GM12872 (cell line): ENCODE measurements around the gene DCLRE1B.

ENCODE experiments used
- TF ChIP-seq, protein P1 (sequence below): IDR thresholded peaks from 3 replicates; pipeline ENCODE4 v1.5.1; 2011; ENCODE audit warnings: low read depth, mild to moderate bottlenecking, low read length, moderate library complexity; ENCODE audit not compliant: insufficient read depth

Gene DCLRE1B

GRCh38 chr1:113938192-113938591, 33.1 kb downstream of the DCLRE1B start:
- TF ChIP-seq, protein P1, sequence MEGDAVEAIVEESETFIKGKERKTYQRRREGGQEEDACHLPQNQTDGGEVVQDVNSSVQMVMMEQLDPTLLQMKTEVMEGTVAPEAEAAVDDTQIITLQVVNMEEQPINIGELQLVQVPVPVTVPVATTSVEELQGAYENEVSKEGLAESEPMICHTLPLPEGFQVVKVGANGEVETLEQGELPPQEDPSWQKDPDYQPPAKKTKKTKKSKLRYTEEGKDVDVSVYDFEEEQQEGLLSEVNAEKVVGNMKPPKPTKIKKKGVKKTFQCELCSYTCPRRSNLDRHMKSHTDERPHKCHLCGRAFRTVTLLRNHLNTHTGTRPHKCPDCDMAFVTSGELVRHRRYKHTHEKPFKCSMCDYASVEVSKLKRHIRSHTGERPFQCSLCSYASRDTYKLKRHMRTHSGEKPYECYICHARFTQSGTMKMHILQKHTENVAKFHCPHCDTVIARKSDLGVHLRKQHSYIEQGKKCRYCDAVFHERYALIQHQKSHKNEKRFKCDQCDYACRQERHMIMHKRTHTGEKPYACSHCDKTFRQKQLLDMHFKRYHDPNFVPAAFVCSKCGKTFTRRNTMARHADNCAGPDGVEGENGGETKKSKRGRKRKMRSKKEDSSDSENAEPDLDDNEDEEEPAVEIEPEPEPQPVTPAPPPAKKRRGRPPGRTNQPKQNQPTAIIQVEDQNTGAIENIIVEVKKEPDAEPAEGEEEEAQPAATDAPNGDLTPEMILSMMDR = no peak

DNA sequence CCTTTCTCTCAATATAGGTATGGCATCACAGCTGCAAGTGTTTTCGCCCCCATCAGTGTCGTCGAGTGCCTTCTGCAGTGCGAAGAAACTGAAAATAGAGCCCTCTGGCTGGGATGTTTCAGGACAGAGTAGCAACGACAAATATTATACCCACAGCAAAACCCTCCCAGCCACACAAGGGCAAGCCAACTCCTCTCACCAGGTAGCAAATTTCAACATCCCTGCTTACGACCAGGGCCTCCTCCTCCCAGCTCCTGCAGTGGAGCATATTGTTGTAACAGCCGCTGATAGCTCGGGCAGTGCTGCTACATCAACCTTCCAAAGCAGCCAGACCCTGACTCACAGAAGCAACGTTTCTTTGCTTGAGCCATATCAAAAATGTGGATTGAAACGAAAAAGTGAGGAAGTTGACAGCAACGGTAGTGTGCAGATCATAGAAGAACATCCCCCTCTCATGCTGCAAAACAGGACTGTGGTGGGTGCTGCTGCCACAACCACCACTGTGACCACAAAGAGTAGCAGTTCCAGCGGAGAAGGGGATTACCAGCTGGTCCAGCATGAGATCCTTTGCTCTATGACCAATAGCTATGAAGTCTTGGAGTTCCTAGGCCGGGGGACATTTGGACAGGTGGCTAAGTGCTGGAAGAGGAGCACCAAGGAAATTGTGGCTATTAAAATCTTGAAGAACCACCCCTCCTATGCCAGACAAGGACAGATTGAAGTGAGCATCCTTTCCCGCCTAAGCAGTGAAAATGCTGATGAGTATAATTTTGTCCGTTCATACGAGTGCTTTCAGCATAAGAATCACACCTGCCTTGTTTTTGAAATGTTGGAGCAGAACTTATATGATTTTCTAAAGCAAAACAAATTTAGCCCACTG, 35.5 kb downstream of the DCLRE1B start:
- TF ChIP-seq, protein P1 = no peak

GRCh38 chr1:113941245-113941559, 36.1 kb downstream of the DCLRE1B start:
- TF ChIP-seq, protein P1 = no peak

DNA sequence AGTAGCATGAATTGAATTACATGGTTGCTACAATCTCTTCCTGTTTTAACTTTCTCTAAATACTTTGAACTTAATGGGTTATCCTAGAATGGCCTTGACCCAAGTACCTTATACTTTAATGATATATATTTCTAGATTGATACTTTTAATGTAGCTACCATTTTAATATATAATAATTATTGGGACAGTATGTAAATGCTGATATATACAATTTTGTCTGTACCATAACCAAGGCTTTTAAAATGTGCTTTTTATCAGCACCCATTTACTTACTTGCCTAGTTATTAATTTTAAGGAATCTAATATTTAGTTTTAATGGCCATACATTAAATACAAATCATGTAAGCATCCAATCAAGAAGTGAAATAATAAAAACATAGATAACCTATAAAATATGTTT, 37.4 kb downstream of the DCLRE1B start:
- TF ChIP-seq, protein P1 = no peak

DNA sequence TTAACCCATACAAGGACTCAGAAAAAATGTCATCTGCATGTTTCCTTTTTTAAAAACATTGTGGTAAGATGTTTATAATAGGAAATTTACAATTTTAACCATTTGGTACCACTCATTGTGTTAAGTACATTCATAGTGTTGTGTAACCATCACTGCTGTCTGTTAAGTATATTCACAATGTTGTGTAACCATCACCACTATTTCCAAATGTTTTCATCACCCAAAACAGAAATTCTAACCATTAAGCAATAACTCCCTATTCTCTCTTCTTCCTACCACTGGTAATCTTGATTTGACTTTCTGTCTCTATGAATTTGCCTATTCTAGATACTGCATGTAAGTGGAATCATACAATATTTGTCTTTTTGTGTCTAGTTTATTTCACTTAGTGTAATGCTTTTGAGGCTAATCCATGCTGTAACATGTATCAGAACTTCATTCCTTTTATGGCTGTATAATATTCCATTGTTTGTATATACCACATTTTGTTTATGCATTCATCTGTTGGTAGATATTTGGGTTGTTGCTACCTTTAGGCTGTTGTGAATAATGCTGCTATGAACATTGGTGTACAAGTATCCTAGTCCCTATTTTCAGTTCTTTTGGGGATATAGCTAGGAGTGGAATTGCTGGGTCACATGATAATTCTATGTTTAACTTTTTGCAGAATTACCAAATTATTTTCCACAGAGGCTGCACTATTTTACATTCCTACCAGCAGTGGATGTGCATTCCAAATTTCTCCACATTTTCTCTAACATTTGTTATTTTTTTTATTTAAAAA, 38.1 kb downstream of the DCLRE1B start:
- TF ChIP-seq, protein P1 = no peak

- TF ChIP-seq, protein P1 = no peak
Measured at GRCh38 chr1:113945329-113945728, 40.2 kb downstream of the DCLRE1B start.

DNA sequence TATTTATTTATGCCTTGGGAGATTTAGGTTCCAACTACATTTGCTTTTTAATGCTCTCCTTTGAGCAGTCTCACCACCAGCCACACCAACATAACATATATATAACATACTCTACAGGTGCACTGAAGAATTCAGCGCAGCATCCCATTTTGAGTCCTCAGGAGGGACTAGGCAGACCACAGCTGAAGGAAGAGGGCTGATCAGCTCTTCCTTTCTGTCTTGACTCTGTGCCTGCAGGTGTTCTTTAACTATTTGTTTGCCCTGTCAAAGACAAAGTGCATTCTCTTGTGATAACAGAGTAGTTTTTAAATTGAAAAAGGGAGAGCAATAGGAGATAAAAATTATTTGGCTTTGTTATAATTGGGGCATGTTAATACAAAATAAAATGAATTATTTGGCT, 41.0 kb downstream of the DCLRE1B start:
- TF ChIP-seq, protein P1 = no peak
